Measurements from ENCODE around the gene CST8. TPM values are rescaled to one million over a fixed set of nuclear protein-coding genes. Genes with fewer than 3 reads are reported as not detected.

Gene CST8
- total RNA-seq, 2 experiments from 2014 or later: not detected

GRCh38 chr20:23544133-23544532, 53.2 kb downstream of the CST8 start:
- H3K36me3 ChIP-seq (ENCODE audit: insufficient read depth, low read length): no peaks in the 10 kb centered on the region
- peaks cover 0 to 4% of the 10 kb centered on the region in 2 experiments for H3K9me3 ChIP-seq (ENCODE audit: control insufficient read depth in 1 of 2, insufficient read depth in 1 of 2, low read length in 2 of 2)
- no peak for DNase-seq
- ATAC-seq (ENCODE audit: poor library complexity): no peak
- intact Hi-C loops (cut with DNase I, micrococcal nuclease): no loop called here
- ChIA-PET CTCF (no interaction called here), POLR2A (no interaction called here)
- no peak overlapping the region for H3K4me3 ChIP-seq (ENCODE audit: low read length)
- H3K36me3 Mint-ChIP-seq (ENCODE audit: low read depth): no peaks in the 10 kb centered on the region
- H3K4me1 Mint-ChIP-seq (ENCODE audit: low read depth): no peaks in the 10 kb centered on the region
- no peaks in the 10 kb centered on the region for H3K4me1 ChIP-seq (ENCODE audit: insufficient read depth, low read length)
- H3K27ac ChIP-seq (ENCODE audit: low read depth in 1 of 2, low read length in 2 of 2): no peak overlapping the region
- peaks cover 0 to 4% of the 10 kb centered on the region in 2 experiments for H3K27me3 ChIP-seq (ENCODE audit: control insufficient read depth in 1 of 2, insufficient read depth in 2 of 2, low read length in 2 of 2)
- no peaks in the 10 kb centered on the region for H3K9me3 Mint-ChIP-seq
- no peak for TF ChIP-seq CTCF (IDR thresholded peaks at IDR 0.05)
- H3K27me3 Mint-ChIP-seq: peaks cover 24% of the 10 kb centered on the region
- H3K4me3 Mint-ChIP-seq: no peak overlapping the region
- no peak overlapping the region for H3K27ac Mint-ChIP-seq

Other genes starting within 250 kb of the CST8 start
- 10 to 100 TPM; 55.4 to 57.1 TPM for gene NXT1, start 140.3 kb upstream of the CST8 start, total RNA-seq
- 10 to 100 TPM; 38.1 to 43.6 TPM for gene GZF1, start 128.9 kb upstream of the CST8 start, total RNA-seq
- 1 to 10 TPM; 7.5 to 8.9 TPM for gene NAPB, start 69.6 kb upstream of the CST8 start, total RNA-seq
- not detected for gene CSTL1, start 51.4 kb upstream of the CST8 start, total RNA-seq
- gene CST11, start 38.2 kb upstream of the CST8 start, total RNA-seq: not detected
- not detected for gene CST9L, start 77.4 kb downstream of the CST8 start, total RNA-seq
- not detected for gene CST9, start 114.8 kb downstream of the CST8 start, total RNA-seq
- gene CST3, start 146.8 kb downstream of the CST8 start, total RNA-seq: 10 to 100 TPM; 21.8 to 24.2 TPM
- not detected for gene CST4, start 197.9 kb downstream of the CST8 start, total RNA-seq